Measurements from ENCODE around the gene RGS3.

DNA sequence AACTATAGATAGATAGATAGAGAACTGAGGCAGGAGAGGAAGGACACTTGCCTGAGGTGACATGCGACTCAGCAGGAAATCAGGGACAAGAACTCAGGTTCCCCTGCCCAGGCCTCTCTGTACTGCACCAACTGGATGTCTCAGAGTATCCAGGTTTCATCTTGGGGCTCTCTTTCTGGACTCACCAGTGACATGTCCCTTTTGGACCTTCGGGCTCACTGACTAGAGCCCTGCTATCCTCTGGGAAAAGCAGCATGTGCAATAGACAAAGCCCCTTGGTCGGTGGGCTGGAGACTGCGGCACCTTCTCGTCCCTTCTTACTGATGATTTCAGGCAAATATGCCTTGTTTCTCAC lies 104.5 kb downstream of the RGS3 start:
- TF ChIP-seq, protein P1, sequence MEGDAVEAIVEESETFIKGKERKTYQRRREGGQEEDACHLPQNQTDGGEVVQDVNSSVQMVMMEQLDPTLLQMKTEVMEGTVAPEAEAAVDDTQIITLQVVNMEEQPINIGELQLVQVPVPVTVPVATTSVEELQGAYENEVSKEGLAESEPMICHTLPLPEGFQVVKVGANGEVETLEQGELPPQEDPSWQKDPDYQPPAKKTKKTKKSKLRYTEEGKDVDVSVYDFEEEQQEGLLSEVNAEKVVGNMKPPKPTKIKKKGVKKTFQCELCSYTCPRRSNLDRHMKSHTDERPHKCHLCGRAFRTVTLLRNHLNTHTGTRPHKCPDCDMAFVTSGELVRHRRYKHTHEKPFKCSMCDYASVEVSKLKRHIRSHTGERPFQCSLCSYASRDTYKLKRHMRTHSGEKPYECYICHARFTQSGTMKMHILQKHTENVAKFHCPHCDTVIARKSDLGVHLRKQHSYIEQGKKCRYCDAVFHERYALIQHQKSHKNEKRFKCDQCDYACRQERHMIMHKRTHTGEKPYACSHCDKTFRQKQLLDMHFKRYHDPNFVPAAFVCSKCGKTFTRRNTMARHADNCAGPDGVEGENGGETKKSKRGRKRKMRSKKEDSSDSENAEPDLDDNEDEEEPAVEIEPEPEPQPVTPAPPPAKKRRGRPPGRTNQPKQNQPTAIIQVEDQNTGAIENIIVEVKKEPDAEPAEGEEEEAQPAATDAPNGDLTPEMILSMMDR (IDR thresholded peaks at IDR 0.05; ENCODE audit: low read depth, low read length), result no peak
- TF ChIP-seq EZH2phosphoT487 (IDR thresholded peaks at IDR 0.05; ENCODE audit: low read depth), result no peak

Measured in OCI-LY3 (cell line).